GM12878 (cell line): Measurements from ENCODE around the gene MIGA2. TPM values are rescaled to one million over a fixed set of nuclear protein-coding genes. Genes with fewer than 3 reads are reported as not detected.
"Not testable (repeated sequence)": the region's sequence is repeated elsewhere in the genome, so short reads cannot be mapped to it uniquely, and the experiment has no call there.

Source experiments
- ATAC-seq: fragments of 200-7000 bp; cut with Tn5 transposase; 3 replicates; pipeline ENCODE4 v1.9.1; 2020; ENCODE audit warnings: mild to moderate bottlenecking, moderate library complexity
- BruUV-seq: library from RNA; stranded (reverse); fragments of 400-500 nt; replicated peaks from 2 replicates; lab custom pipeline; 2021; lab: Mats Ljungman, UMichigan
- CTCF ChIA-PET: fragments of 300-600 bp; sonication (Branson Sonifier 250); formaldehyde crosslinking; extraction: SDS; loops from one replicate; lab custom pipeline; 2021; ENCODE audit warnings: inconsistent platforms; lab: Yijun Ruan, JAX
- POLR2A ChIA-PET: fragments of 350-600 bp; formaldehyde crosslinking; extraction: SDS; loops from one replicate; lab custom pipeline; 2021; ENCODE audit warnings: inconsistent platforms; lab: Charles Lee
- RAD21 ChIA-PET: fragments of 300-600 bp; sonication (Branson Sonifier 250); formaldehyde crosslinking; loops from one replicate; lab custom pipeline; 2023; ENCODE audit warnings: antibody characterized with exemption; ENCODE audit not compliant: unreplicated experiment; lab: Charles Lee
- SMC1A ChIA-PET: fragments of 300-600 bp; sonication (Branson Sonifier 250); formaldehyde crosslinking; loops from one replicate; lab custom pipeline; 2023; ENCODE audit not compliant: unreplicated experiment, uncharacterized antibody; lab: Charles Lee
- DNase-seq: peaks from one replicate; pipeline ENCODE4 v3.0.0-alpha.2; 2011; ENCODE audit warnings: low read depth, low spot score
- FAIRE-seq: peaks from 3 replicates; lab custom pipeline; 2011; peaks lifted over from hg19 to GRCh38; lab: Jason Lieb, UNC
- H2AFZ ChIP-seq: 2 replicates; pipeline ENCODE4 v1.6.0; 2011; ENCODE audit warnings: low read depth, low read length, control low read depth; ENCODE audit not compliant: control insufficient read depth
- H3K27ac ChIP-seq: 2 replicates; pipeline ENCODE4 v1.5.1; 2011; ENCODE audit warnings: control low read depth; ENCODE audit not compliant: control insufficient read depth, insufficient read depth
- H3K27me3 ChIP-seq, 2 experiments: replicated peaks in 1 of 2; 2 replicates each; pipeline versions ENCODE4 v1.6.0 to v1.6.1; 2011; ENCODE audit warnings: low read length in 1 of 2; ENCODE audit not compliant: control insufficient read depth in 2 of 2, insufficient read depth in 2 of 2
- H3K36me3 ChIP-seq, 2 experiments: 2 replicates each; pipeline ENCODE4 v1.5.1; 2011; ENCODE audit warnings: low read length in 1 of 2; ENCODE audit not compliant: control insufficient read depth in 2 of 2, insufficient read depth in 2 of 2
- H3K4me1 ChIP-seq: 2 replicates; pipeline ENCODE4 v1.6.1; 2011; ENCODE audit warnings: mild to moderate bottlenecking, low read length, moderate library complexity, mixed read lengths; ENCODE audit not compliant: control insufficient read depth, insufficient read depth
- H3K4me2 ChIP-seq: 2 replicates; pipeline ENCODE4 v1.6.0; 2011; ENCODE audit warnings: control low read depth; ENCODE audit not compliant: control insufficient read depth, insufficient read depth
- H3K4me3 ChIP-seq: fragments of 200-600 bp; sonication (generic); 2 replicates; pipeline ENCODE4 v1.5.1; 2016
- H3K79me2 ChIP-seq: 2 replicates; pipeline ENCODE4 v1.6.0; 2011; ENCODE audit warnings: low read length; ENCODE audit not compliant: control insufficient read depth, insufficient read depth
- H3K9ac ChIP-seq: 2 replicates; pipeline ENCODE4 v1.8.0; 2011; ENCODE audit warnings: low read length, control low read depth, mixed read lengths; ENCODE audit not compliant: control insufficient read depth, insufficient read depth
- H3K9me3 ChIP-seq: replicated peaks from 3 replicates; pipeline ENCODE4 v1.5.1; 2011; ENCODE audit warnings: mild to moderate bottlenecking, low read length; ENCODE audit not compliant: control insufficient read depth, insufficient read depth
- H4K20me1 ChIP-seq: 2 replicates; pipeline ENCODE4 v1.6.0; 2011; ENCODE audit not compliant: control insufficient read depth, insufficient read depth
- WGBS: methylation state at CpG from one replicate; pipeline ENCODE4 v1.1.6; 2016; ENCODE audit warnings: low lambda C conversion rate; ENCODE audit not compliant: insufficient replicate concordance, insufficient coverage; ENCODE audit errors: missing lambda C conversion rate; 5-methylcytosine and 5-hydroxymethylcytosine counted together
- in situ Hi-C: fragments of 300-500 bp; cut with MboI; formaldehyde crosslinking; loops from 9 replicates; pipeline ENCODE4 v1.14.3; 2018; ENCODE audit warnings: mixed read lengths
- intact Hi-C: fragments of 100-400 bp; cut with micrococcal nuclease; formaldehyde crosslinking; loops from one replicate; pipeline ENCODE4 v1.14.2; 2022; ENCODE audit not compliant: unreplicated experiment
- polyA plus RNA-seq, 11 experiments: library from polyadenylated mRNA; depleted of rRNA in 4 of 11; unstranded in 6 of 11; stranded (reverse) in 5 of 11; fragments of >200 nt; fragmentation: Nextera tagmentation in 4 of 11; fragmentation: Illumina TruSeq in 1 of 11; extraction: Ambion mirVana in 4 of 11; extraction: Trizol in 1 of 11; gene quantifications; 1 replicate in 1 of 11; 2 replicates in 10 of 11; pipeline versions ENCODE4 v1.2.1 to v1.2.3, GENCODE V29; 2011 to 2016; ENCODE audit warnings: inconsistent platforms in 2 of 11, missing spikeins in 2 of 11, low read depth in 1 of 11
- total RNA-seq, 4 experiments: library from RNA; depleted of rRNA in 3 of 4; stranded (reverse); fragments of >200 nt in 3 of 4; fragmentation: Illumina TruSeq in 1 of 4; extraction: Trizol in 1 of 4; gene quantifications; 2 replicates each; pipeline versions ENCODE4 v1.2.1 to v1.2.3, GENCODE V29; 2013 to 2021
- TF ChIP-seq, protein P1 (sequence below): fragments of 450-650 bp; IDR thresholded peaks from 2 replicates; pipeline ENCODE4 v1.6.1; 2016; ENCODE audit warnings: mild to moderate bottlenecking

The MIGA2 gene
- total and polyA plus RNA-seq, 10 of the 15 experiments (the other 5 are each of a cell fraction or from before 2014, with no cell fraction given), result 0.14 to 31.0 (median 12.7) TPM

DNA sequence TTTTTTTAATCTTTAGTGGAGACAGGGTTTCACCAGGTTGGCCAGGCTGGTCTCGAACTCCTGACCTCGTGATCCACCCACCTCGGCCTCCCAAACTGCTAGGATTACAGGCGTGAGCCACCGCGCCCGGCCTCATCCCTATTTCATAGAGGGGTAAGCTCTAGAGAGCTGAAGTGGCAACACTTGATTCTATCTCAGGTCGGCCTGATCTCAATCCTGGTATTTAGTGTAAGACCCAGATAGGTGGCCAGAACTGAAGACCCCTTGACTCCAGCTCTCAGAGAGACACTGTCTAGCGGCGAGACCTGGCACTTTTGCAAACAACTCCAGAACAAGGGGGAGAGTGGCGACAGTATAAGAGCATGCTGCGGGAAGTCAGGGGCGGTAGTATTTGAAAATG lies 588 bp upstream of the MIGA2 start:
- 43% methylated on average over 13 of the region's 13 CpGs for WGBS
- Histone ChIP-seq H2AFZ (peak overlapping the region; percentile 100), H3K27ac (peak overlapping the region; percentile 61), H3K79me2 (peaks cover 19% of the 10 kb centered on the region), H3K4me1 (peaks cover 17% of the 10 kb centered on the region), H3K4me2 (peak overlapping the region; percentile 88)
- POLR2A ChIA-PET, result interaction anchor here (0.5 to 1.0 kb wide), 6 partner anchors 8 to 926 kb away, joined by 3 to 8 read pairs (median 6); partner anchors contain the start of genes DOLPP1 and SH3GLB2
- RAD21 ChIA-PET, result interaction anchor here (1.0 to 1.5 kb wide), 3 partner anchors 15 to 216 kb away, joined by 3 to 5 read pairs (median 3); partner anchors contain the start of gene DOLPP1
- intact Hi-C loops, H3K9me3 ChIP-seq, FAIRE-seq, DNase-seq, BruUV-seq, H4K20me1 ChIP-seq, ATAC-seq: not testable (repeated sequence)
- SMC1A ChIA-PET, result interaction anchor here (0.6 kb wide), 1 partner anchor 438 kb away, joined by 3 read pairs; no protein-coding TSS in a partner anchor
- TF ChIP-seq, protein P1, sequence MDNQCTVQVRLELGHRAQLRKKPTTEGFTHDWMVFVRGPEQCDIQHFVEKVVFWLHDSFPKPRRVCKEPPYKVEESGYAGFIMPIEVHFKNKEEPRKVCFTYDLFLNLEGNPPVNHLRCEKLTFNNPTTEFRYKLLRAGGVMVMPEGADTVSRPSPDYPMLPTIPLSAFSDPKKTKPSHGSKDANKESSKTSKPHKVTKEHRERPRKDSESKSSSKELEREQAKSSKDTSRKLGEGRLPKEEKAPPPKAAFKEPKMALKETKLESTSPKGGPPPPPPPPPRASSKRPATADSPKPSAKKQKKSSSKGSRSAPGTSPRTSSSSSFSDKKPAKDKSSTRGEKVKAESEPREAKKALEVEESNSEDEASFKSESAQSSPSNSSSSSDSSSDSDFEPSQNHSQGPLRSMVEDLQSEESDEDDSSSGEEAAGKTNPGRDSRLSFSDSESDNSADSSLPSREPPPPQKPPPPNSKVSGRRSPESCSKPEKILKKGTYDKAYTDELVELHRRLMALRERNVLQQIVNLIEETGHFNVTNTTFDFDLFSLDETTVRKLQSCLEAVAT, result peak; percentile 88
- TF ChIP-seq, all 136 proteins: peak for 1; not testable (repeated sequence) for 135
- H3K27me3 ChIP-seq, in situ Hi-C loops, H3K36me3 ChIP-seq: not testable (repeated sequence)
- Histone ChIP-seq H3K4me3 (peak overlapping the region; percentile 40; the same call in 1 of the 2 replicates), H3K9ac (peak overlapping the region; percentile 66)
- CTCF ChIA-PET, result interaction anchor here (0.7 to 1.1 kb wide), 2 partner anchors 43 to 104 kb away, joined by 3 read pairs; no protein-coding TSS in a partner anchor
